GM12891 (cell line): ENCODE measurements around the gene ZNF827.

Source experiments
- DNase-seq: peaks from one replicate; pipeline ENCODE4 v3.0.0; 2011; ENCODE audit warnings: low spot score; ENCODE audit not compliant: insufficient read length
- FAIRE-seq: peaks from 2 replicates; lab custom pipeline; 2011; peaks lifted over from hg19 to GRCh38; lab: Jason Lieb, UNC
- PAX5 ChIP-seq: IDR thresholded peaks from 2 replicates; pipeline ENCODE4 v1.6.1; 2011; ENCODE audit warnings: low read length, moderate library complexity, mild to moderate bottlenecking; ENCODE audit not compliant: insufficient read depth, severe bottlenecking
- POLR2A ChIP-seq: IDR thresholded peaks from 2 replicates; pipeline ENCODE4 v1.6.1; 2011; ENCODE audit warnings: low read depth, low read length, control low read depth
- POLR2AphosphoS5 ChIP-seq: IDR thresholded peaks from 2 replicates; pipeline ENCODE4 v1.6.1; 2011; ENCODE audit warnings: low read depth, low read length, control low read depth
- POU2F2 ChIP-seq: IDR thresholded peaks from 2 replicates; pipeline ENCODE4 v1.6.1; 2011; ENCODE audit warnings: low read depth, mild to moderate bottlenecking, control low read depth, low read length, moderate library complexity
- SPI1 ChIP-seq: IDR thresholded peaks from 2 replicates; pipeline ENCODE4 v1.6.1; 2011; ENCODE audit warnings: low read depth, low read length, control low read depth
- TAF1 ChIP-seq: IDR thresholded peaks from 2 replicates; pipeline ENCODE4 v1.6.1; 2011; ENCODE audit warnings: low read depth, low read length, control low read depth

Gene ZNF827

DNA sequence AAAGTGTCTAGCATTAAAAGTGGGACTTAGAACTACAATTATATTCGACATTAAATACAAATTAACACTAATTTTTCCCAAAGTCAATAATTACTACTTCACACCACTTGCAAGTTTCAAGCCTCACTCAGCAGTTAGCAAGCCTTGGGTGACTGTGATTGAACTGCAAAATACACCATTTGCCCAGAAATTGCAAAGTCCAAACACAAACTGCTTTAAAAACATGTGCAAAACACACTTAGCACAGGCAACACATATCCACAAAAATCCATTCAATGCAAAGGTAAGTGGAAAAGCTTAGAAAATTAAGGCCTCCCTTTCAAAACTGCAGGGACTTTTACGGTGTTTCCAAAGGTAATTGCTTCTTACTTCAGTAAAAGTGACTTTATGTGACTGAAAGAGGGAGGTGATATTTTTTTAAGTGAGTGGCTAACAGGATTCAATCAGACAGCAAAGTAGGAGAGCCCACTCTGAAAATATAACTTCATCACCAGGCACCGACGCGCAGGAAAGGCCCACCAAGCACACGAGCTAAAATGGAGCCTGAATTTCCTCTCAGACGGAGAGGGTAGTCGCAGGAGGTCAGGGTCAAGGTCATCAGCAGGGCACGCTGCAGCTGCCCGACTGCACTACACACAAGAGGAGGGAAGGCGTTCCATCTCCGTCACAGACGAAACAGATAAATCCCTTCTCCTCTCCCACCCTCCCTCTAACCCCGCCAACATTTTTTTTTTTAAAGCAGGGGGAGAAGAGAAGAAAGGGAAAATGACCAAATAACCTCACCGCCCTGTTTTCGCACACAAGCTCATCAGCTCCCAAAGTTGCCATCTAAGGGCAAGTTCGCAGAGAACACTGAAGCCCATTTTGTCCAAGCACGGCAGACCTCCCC is 3.1 kb downstream of the ZNF827 start:
- no peak for DNase-seq
- peak; percentile 83 for FAIRE-seq
- peak; percentile 61; the same call in 1 of the 2 replicates for TF ChIP-seq POLR2AphosphoS5
- TF ChIP-seq SPI1 = no peak
- TF ChIP-seq POLR2A = peak; percentile 67
- peak; percentile 42; the same call in 1 of the 2 replicates for TF ChIP-seq POU2F2

DNA sequence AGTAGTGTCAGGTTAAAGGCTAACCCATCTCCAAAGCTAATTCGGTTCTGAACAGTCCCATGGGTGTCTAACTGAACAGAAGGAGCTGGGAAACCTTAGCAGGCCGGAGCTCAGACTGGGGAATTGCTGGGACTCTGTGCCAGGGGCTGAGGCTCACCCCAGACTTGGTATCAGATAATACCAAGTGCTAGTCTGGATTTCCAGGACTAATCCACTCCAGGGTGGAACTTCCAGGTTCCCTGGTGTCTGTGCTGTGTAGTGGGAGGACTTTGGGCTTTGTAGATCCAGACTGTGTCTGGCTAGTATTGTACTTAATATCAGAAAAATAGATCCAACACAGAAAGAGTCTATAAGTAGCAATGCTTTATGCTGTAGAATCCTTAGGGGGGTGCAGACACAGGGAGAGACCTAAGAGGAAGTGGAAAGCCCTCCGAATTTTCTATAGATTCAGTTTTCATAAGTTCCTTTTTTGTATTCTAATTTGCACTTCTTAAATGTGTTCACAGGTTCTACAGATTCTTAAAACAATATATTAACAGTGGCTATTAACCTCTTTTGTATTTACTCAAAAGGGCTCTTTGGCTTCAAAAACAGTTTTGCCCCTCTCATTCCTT is 4.1 kb downstream of the ZNF827 start:
- TF ChIP-seq TAF1 (no peak), SPI1 (peak; percentile 78)
- FAIRE-seq (peak; percentile 9), DNase-seq (no peak)

DNA sequence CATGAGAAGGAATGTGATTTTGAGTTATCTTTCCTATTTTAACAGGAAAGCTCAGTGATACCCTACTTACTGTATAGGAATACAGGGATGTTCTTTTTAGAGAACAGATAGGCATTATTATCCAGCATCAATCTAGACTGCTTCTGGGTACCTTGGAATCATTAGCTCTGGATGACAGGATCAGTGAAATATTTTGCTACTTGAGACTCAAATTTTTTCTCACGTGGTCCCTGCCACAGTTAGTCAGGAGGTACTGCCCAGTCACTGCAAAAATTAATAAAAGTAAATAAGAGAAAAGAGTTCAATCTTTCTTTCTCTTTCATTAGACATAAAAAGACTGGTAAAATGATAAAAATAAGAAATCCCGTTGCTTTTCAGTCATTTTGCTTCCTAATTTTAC is 5.5 kb downstream of the ZNF827 start:
- no peak for TF ChIP-seq POU2F2
- TF ChIP-seq POLR2AphosphoS5 = no peak
- DNase-seq (no peak), FAIRE-seq (no peak)

DNA sequence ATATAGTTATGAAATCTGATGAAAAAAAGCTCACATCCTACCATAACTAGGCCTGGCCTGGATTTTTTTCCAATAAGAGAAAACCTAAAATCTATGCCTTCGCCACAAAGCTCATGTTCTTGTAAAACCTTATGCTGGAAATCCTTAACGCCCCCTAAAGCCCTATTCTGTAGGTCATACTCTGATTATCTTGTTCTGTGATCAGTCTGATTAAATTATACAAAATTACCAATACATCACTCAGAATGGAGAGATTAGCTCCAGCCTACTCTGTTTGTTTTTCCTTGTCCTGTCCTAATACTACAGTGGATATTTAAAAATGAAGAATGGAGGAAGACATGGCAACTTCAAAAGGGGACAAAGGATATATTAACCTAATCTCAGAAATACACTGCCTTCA is 7.2 kb downstream of the ZNF827 start:
- TF ChIP-seq POU2F2 (no peak), SPI1 (no peak), PAX5 (no peak), TAF1 (no peak), POLR2AphosphoS5 (no peak), POLR2A (no peak)
- FAIRE-seq = no peak

DNA sequence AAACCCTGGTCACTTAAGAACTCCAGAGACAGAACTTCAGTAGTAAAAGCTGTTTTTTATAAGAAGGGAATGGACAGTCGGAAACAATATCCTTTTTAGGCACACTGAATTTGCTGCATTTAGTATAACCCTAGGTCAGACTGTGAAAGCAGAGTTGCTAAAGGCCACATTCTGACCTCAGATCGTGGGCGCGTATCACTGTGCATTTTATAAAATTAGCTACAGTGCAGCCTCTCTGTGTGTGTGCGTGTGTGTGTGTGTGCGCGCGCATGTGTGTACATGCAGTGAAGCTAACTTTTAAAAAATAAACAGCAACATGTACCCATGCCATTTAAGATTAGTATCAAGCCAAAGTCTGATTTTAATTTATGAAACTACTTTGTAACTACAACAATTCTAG is 8.0 kb downstream of the ZNF827 start:
- peak; percentile 13 for FAIRE-seq
- TF ChIP-seq POLR2AphosphoS5 (no peak), PAX5 (no peak), TAF1 (no peak), POU2F2 (no peak), SPI1 (no peak), POLR2A (no peak)
- no peak for DNase-seq

More for the DNA sequence above, 7.2 kb downstream of the ZNF827 start:
- no peak for DNase-seq

DNA sequence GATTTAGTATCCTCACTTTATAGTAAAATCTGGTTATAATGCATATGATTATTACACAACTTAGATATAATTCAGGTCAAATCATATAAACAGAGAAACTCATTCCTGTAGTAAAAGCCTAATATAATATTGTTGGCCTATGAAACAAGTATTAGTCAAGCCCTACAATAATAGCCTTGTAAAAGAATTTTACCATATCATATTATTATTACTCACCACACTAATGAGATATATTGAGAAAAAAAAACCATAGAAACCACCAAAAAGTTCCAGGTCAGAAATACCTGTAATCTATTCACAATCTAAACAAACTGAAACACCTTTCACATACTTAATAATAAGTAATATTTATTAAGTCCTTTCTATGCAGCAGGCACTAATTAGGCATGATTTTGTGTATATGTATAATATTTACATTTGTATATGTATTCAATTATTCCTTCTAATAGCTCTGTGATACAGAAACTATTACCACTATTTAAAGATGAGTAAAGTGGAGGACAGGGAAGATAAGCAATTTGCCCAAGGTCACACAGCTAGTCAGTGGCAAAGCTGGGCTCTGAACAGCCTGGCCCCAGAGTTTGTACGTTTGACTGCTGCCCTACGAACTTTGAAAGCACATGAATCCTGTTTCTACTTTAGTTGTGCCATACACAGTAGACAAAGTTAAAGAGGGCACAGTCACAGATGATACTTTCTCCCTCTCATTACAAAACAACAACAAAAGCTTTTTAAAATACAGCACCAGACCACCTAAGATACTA is 9.0 kb downstream of the ZNF827 start:
- TF ChIP-seq TAF1 (no peak), PAX5 (no peak), POLR2AphosphoS5 (no peak)
- no peak for DNase-seq
- FAIRE-seq = peak; percentile 86

DNA sequence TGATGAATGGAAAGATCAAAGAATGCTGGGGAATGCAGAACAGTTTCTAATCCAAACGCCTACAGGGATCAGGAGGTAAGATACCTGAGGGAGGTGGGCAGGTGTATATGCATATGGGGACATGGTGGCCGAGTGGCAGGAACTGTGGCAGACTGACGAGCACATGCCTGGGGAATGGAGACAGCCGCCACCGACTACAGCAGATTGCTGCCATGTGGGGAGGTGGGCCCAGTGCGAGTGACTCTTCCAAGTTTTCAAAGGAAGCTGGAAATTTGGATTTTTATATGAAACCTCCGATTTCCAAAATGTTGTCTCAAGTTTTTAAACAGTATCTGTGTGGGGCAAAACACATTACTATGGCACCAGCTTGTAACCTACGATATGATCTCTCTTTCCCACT is 9.9 kb downstream of the ZNF827 start:
- DNase-seq (no peak), FAIRE-seq (peak; percentile 74)
- TF ChIP-seq POU2F2 (no peak), POLR2AphosphoS5 (no peak), SPI1 (no peak), TAF1 (no peak), PAX5 (no peak), POLR2A (no peak)

DNA sequence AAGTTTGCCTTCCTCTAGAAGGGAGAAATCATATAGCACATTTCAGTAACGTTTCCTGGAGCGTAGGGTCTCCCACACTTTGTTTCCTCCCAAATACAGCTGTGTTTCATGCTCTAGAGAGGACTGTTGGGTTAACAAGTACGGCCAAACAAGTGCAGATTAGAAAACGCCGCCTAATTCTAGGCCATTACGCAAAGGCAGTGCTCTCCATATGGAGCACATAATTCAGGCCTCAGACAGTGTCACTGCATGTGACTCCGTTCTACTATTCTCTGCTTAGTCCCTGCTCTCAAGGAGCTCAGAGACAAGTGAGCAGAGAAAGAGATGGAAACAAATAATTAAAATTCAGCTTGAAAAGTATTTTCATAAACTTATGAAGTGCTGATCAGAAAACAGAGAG is 11.6 kb downstream of the ZNF827 start:
- TF ChIP-seq TAF1 (no peak), POLR2AphosphoS5 (no peak)
- FAIRE-seq (peak; percentile 69), DNase-seq (no peak)

DNA sequence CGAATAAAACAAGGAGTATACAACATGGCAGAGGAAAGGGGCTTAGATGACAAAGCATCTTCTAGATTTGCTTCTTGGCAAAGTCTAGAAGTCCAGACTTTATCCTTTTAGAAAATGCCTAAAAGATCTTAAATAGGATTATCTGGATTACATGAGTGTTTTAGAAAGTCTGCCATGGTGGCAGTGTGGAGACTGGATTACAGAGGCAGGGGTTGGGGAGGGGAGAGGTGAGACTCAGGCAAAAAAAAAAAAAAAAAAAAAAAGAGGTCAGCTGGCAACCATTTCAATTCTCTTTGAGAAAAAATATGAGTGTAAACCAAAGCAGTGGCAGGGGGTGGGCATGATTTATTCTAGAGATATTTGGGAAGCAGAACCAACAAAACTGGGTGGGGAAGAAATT is 17.4 kb downstream of the ZNF827 start:
- DNase-seq = no peak
- FAIRE-seq = no peak
- TF ChIP-seq POU2F2 = no peak
- TF ChIP-seq POLR2A = no peak
- TF ChIP-seq SPI1 = no peak
- TF ChIP-seq POLR2AphosphoS5 = no peak
- no peak for TF ChIP-seq TAF1
- TF ChIP-seq PAX5 = no peak
